Activated CD4-positive, alpha-beta memory T cell treated with anti-CD3 and anti-CD28 coated beads, Interleukin-2, amount 10 ng/mL, durations not matched to agents 7 days and 5 days (primary cell): ENCODE results near the gene FLII. TPM values are rescaled to one million over a fixed set of nuclear protein-coding genes. Genes with fewer than 3 reads are reported as not detected.

ENCODE experiments used
- CTCF ChIA-PET: fragments of 350-600 bp; sonication (Branson Sonifier 250); formaldehyde crosslinking; loops from one replicate; lab custom pipeline; 2021; ENCODE audit warnings: antibody characterized with exemption, inconsistent platforms; lab: Charles Lee
- POLR2A ChIA-PET: fragments of 350-600 bp; sonication (Branson Sonifier 250); formaldehyde crosslinking; loops from one replicate; lab custom pipeline; 2021; ENCODE audit warnings: antibody characterized with exemption; lab: Charles Lee
- DNase-seq: peaks from one replicate; pipeline ENCODE4 v3.0.0-alpha.2; 2020
- H3K27ac Mint-ChIP-seq: one replicate; pipeline ENCODE4 v1.8.0; 2021; ENCODE audit warnings: mild to moderate bottlenecking, mixed read lengths
- H3K27me3 Mint-ChIP-seq: one replicate; pipeline ENCODE4 v1.8.0; 2021; ENCODE audit warnings: mixed read lengths
- H3K36me3 Mint-ChIP-seq: one replicate; pipeline ENCODE4 v1.8.0; 2021; ENCODE audit warnings: low read depth, mixed read lengths
- H3K4me1 Mint-ChIP-seq: one replicate; pipeline ENCODE4 v1.8.0; 2021; ENCODE audit warnings: mixed read lengths
- H3K4me3 Mint-ChIP-seq: one replicate; pipeline ENCODE4 v1.8.0; 2021; ENCODE audit warnings: mild to moderate bottlenecking, mixed read lengths
- H3K9me3 Mint-ChIP-seq: one replicate; pipeline ENCODE4 v1.8.0; 2021; ENCODE audit warnings: mixed read lengths
- total RNA-seq, 2 experiments: library from RNA; stranded (reverse); gene quantifications; one replicate each; pipeline ENCODE4 v1.2.3, GENCODE V29; 2021

Gene FLII
- total RNA-seq, 2 experiments from 2014 or later: 336 TPM

DNA sequence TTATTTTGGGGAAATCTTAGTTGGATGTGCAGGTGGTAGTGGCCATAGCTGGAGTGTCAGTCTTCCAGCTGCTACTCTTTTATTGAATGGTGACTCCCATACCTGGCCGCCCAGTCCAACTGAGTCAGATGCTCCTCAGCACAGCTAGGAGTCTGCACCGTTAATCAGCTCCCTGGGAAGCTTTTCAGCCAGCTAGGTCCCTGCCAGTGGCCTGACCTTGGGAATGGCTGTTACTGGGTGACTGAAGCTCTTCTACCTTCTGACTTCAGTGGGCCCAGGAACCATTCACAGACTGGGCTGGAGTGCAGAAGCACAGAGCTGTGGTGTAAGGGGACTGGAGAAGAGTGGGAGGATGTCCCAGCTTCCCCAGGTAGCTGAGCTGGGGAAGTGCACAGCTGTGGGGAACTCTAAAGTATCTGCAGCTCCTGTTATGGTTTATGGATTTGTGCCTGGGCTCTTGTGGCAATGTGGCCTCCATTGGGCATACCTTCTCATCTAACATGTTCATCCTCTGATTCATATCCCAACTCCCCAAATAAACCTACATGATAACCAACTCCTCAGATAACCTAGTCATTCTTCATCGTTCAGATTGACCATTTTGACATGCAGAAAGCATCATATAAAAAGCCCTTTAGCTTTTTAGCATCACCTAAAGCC is 60.9 kb downstream of the FLII start:
- ChIA-PET POLR2A (interaction anchor here (0.7 to 2.3 kb wide), 3 partner anchors 9 to 14 kb away, joined by 3 to 11 read pairs (median 4); partner anchors contain the start of gene ALKBH5), CTCF (no interaction called here)
- DNase-seq: no peak
- Mint-ChIP-seq H3K36me3 (peaks cover 71% of the 10 kb centered on the region), H3K4me3 (no peak overlapping the region), H3K4me1 (peaks cover 18% of the 10 kb centered on the region), H3K27me3 (no peaks in the 10 kb centered on the region), H3K27ac (no peak overlapping the region), H3K9me3 (no peaks in the 10 kb centered on the region)

DNA sequence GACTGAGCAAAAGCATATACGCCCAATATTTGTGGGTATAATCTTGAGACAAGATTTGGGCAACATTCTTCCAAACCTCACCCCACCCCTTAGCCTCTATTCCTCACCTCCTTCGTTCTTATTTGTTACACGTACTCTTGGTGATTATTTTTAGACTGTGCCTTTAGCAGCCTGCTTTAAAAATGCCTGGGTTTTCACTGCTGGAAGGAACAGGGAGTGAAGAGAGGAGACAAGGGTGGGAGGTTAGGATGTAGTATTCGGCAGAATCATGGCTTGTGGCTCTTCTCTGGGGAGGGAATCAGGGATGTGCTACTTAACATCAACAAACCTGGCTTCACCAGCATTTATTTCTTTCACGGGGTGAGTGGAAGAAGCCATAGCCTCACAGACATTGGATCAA is 63.3 kb downstream of the FLII start:
- ChIA-PET CTCF (no interaction called here), POLR2A (no interaction called here)
- Mint-ChIP-seq H3K4me1 (peaks cover 27% of the 10 kb centered on the region), H3K9me3 (no peaks in the 10 kb centered on the region), H3K4me3 (no peak overlapping the region), H3K36me3 (peaks cover 69% of the 10 kb centered on the region), H3K27ac (no peak overlapping the region), H3K27me3 (no peaks in the 10 kb centered on the region)
- DNase-seq: no peak

Other genes with a start within 250 kb of the FLII start
- 10 to 100 TPM; 22.1 to 22.3 TPM for gene ATPAF2, start 219.6 kb downstream of the FLII start, total RNA-seq
- 10 to 100 TPM in 1 of 2 experiments, 1 to 10 TPM in 1; 9.3 to 10.2 TPM for gene GID4, start 219.3 kb downstream of the FLII start, total RNA-seq
- gene DRG2, start 170.8 kb downstream of the FLII start, total RNA-seq: 10 to 100 TPM; 46.3 to 46.5 TPM
- gene MYO15A, start 150.0 kb downstream of the FLII start, total RNA-seq: under 1 TPM; 0.30 to 0.60 TPM
- gene ALKBH5, start 74.9 kb downstream of the FLII start, total RNA-seq: 100 to 1,000 TPM; 118 to 125 TPM
- 10 to 100 TPM; 22.8 to 22.9 TPM for gene LLGL1, start 33.1 kb downstream of the FLII start, total RNA-seq
- gene MIEF2, start 1.9 kb upstream of the FLII start, total RNA-seq: 10 to 100 TPM in 1 of 2 experiments, 1 to 10 TPM in 1; 9.2 to 10.9 TPM
- gene TOP3A, start 56.3 kb upstream of the FLII start, total RNA-seq: 10 to 100 TPM; 51.4 to 54.9 TPM
- gene SMCR8, start 56.6 kb upstream of the FLII start, total RNA-seq: 10 to 100 TPM; 27.0 to 27.9 TPM
- 10 to 100 TPM; 38.1 to 41.1 TPM for gene SHMT1, start 104.8 kb upstream of the FLII start, total RNA-seq
- gene EVPLL, start 119.0 kb upstream of the FLII start, total RNA-seq: not detected
- gene LGALS9C, start 218.1 kb upstream of the FLII start, total RNA-seq: 1 to 10 TPM; 3.0 to 3.6 TPM